SK-N-SH (cell line): ENCODE measurements around the gene NID1. TPM values are rescaled to one million over a fixed set of nuclear protein-coding genes. Genes with fewer than 3 reads are reported as not detected.

Experiments
- CTCF ChIA-PET: fragments of 300-600, 350-600 bp; formaldehyde crosslinking; extraction: SDS; loops from one replicate; lab custom pipeline; 2021; lab: Yijun Ruan, JAX
- POLR2A ChIA-PET: fragments of 350-600 bp; sonication (Branson Sonifier 250); formaldehyde crosslinking; extraction: SDS; loops from one replicate; lab custom pipeline; 2020; ENCODE audit warnings: antibody characterized with exemption, inconsistent platforms; lab: Yijun Ruan, JAX
- DNase-seq: peaks from one replicate; pipeline ENCODE4 v3.0.0; 2012
- H2AFZ ChIP-seq: fragments of 200-600 bp; sonication (generic); 2 replicates; pipeline ENCODE4 v1.8.1; 2016; ENCODE audit warnings: antibody characterized with exemption, mild to moderate bottlenecking, low read depth
- H3F3A ChIP-seq: fragments of 200-600 bp; sonication (generic); replicated peaks from 2 replicates; pipeline ENCODE3; 2016; ENCODE audit warnings: antibody characterized with exemption, mild to moderate bottlenecking; ENCODE audit not compliant: insufficient read depth
- H3K27ac ChIP-seq, 2 experiments: fragments of 200-500 bp in 1 of 2; fragments of 200-600 bp in 1 of 2; sonication (Bioruptor generic) in 1 of 2; sonication (generic), shearing (Covaris generic) in 1 of 2; 2 replicates each; pipeline versions ENCODE4 v1.5.1 to v1.6.1; 2014 to 2016; ENCODE audit warnings: low read depth in 2 of 2, inconsistent platforms in 1 of 2, low read length in 1 of 2, mild to moderate bottlenecking in 1 of 2, mixed read lengths in 1 of 2
- H3K27me3 ChIP-seq: fragments of 200-600 bp; sonication (generic), shearing (Covaris generic); 2 replicates; pipeline ENCODE4 v1.6.1; 2016; ENCODE audit warnings: mixed run types; ENCODE audit not compliant: insufficient read depth
- H3K36me3 ChIP-seq, 2 experiments: fragments of 200-500 bp in 1 of 2; fragments of 200-600 bp in 1 of 2; sonication (Bioruptor generic) in 1 of 2; sonication (generic) in 1 of 2; replicated peaks in 1 of 2; 2 replicates each; pipeline versions ENCODE3 to v1.5.1; 2014 to 2016; ENCODE audit warnings: low read length in 1 of 2, mild to moderate bottlenecking in 1 of 2; ENCODE audit not compliant: insufficient read depth in 2 of 2, control insufficient read depth in 1 of 2
- H3K4me1 ChIP-seq, 2 experiments: fragments of 200-500 bp in 1 of 2; fragments of 200-600 bp in 1 of 2; sonication (Bioruptor generic) in 1 of 2; sonication (generic), shearing (Covaris generic) in 1 of 2; 2 replicates each; pipeline versions ENCODE4 v1.5.1 to v1.6.1; 2014 to 2016; ENCODE audit warnings: low read depth in 1 of 2, low read length in 1 of 2, mixed run types in 1 of 2; ENCODE audit not compliant: insufficient read depth in 2 of 2, control insufficient read depth in 1 of 2
- H3K4me2 ChIP-seq: fragments of 200-600 bp; sonication (generic), shearing (Covaris generic); 2 replicates; pipeline ENCODE4 v1.6.1; 2017; ENCODE audit warnings: mixed run types
- H3K4me3 ChIP-seq, 2 experiments: fragments of 200-500 bp in 1 of 2; fragments of 200-600 bp in 1 of 2; sonication (Bioruptor generic) in 1 of 2; sonication (generic), shearing (Covaris generic) in 1 of 2; 2 replicates each; pipeline versions ENCODE4 v1.5.1 to v1.8.1; 2014 to 2016; ENCODE audit warnings: low read depth in 2 of 2, inconsistent platforms in 1 of 2, low read length in 1 of 2, mild to moderate bottlenecking in 1 of 2, mixed read lengths in 1 of 2, moderate library complexity in 1 of 2
- H3K79me2 ChIP-seq: fragments of 200-600 bp; sonication (generic); 2 replicates; pipeline ENCODE4 v1.8.1; 2017; ENCODE audit warnings: mild to moderate bottlenecking; ENCODE audit not compliant: insufficient read depth
- H3K9ac ChIP-seq: fragments of 200-600 bp; sonication (generic); 2 replicates; pipeline ENCODE4 v1.6.1; 2017; ENCODE audit warnings: mixed run types
- H3K9me2 ChIP-seq: fragments of 200-600 bp; sonication (generic); 2 replicates; pipeline ENCODE4 v1.6.1; 2017; ENCODE audit warnings: mixed run types
- H3K9me3 ChIP-seq: fragments of 200-600 bp; sonication (generic); 2 replicates; pipeline ENCODE4 v1.6.1; 2017; ENCODE audit warnings: mixed run types, mild to moderate bottlenecking, moderate library complexity
- H4K20me1 ChIP-seq: fragments of 200-600 bp; sonication (generic); 2 replicates; pipeline ENCODE4 v1.6.1; 2017; ENCODE audit warnings: mild to moderate bottlenecking, mixed run types; ENCODE audit not compliant: insufficient read depth
- CHD2 ChIP-seq: fragments of 150-350 bp; IDR thresholded peaks from 2 replicates; pipeline ENCODE4 v1.6.1; 2018; ENCODE audit warnings: low read length; ENCODE audit not compliant: partially characterized antibody
- ELF1 ChIP-seq: IDR thresholded peaks from 2 replicates; pipeline ENCODE4 v1.4.0; 2012
- FOXJ3 ChIP-seq: sonication (generic); formaldehyde crosslinking; IDR thresholded peaks from 2 replicates; pipeline ENCODE4 v1.5.1; 2020; ENCODE audit warnings: mild to moderate bottlenecking, missing genetic modification reagents
- GABPA ChIP-seq: IDR thresholded peaks from 2 replicates; pipeline ENCODE4 v1.4.0; 2012; ENCODE audit warnings: low read depth, mild to moderate bottlenecking
- NRF1 ChIP-seq: IDR thresholded peaks from 2 replicates; pipeline ENCODE4 v1.6.1; 2012; ENCODE audit warnings: low read depth, mild to moderate bottlenecking, low read length
- POLR2AphosphoS5 ChIP-seq: IDR thresholded peaks from 2 replicates; pipeline ENCODE4 v1.6.1; 2012; ENCODE audit warnings: low read depth, low read length
- REST ChIP-seq: IDR thresholded peaks from 2 replicates; pipeline ENCODE4 v1.6.1; 2012; ENCODE audit warnings: mild to moderate bottlenecking, low read depth, low read length, moderate library complexity
- RFX5 ChIP-seq: IDR thresholded peaks from 2 replicates; pipeline ENCODE4 v1.6.1; 2012; ENCODE audit warnings: mild to moderate bottlenecking, improper control_type of control experiment, low read length
- YY1 ChIP-seq: IDR thresholded peaks from 2 replicates; pipeline ENCODE4 v1.4.0; 2012; ENCODE audit warnings: low read depth, mild to moderate bottlenecking
- WGBS: methylation state at CpG from one replicate; pipeline ENCODE4 v1.1.6; 2017; ENCODE audit warnings: low lambda C conversion rate; 5-methylcytosine and 5-hydroxymethylcytosine counted together
- polyA plus RNA-seq, 3 experiments: library from polyadenylated mRNA; depleted of rRNA; stranded (reverse); fragments of >200 nt; gene quantifications; 2 replicates each; pipeline ENCODE4 v1.2.3, GENCODE V29; 2012
- TF ChIP-seq, protein P1 (sequence below): fragments of 200-600 bp; sonication (generic); IDR thresholded peaks from 2 replicates; pipeline ENCODE4 v1.6.1; 2017; ENCODE audit warnings: antibody characterized with exemption, mild to moderate bottlenecking, moderate library complexity
- TF ChIP-seq, protein P2 (sequence below): IDR thresholded peaks from 2 replicates; pipeline ENCODE4 v1.4.0; 2012; ENCODE audit warnings: low read depth, borderline replicate concordance

Gene NID1
- polyA plus RNA-seq, 1 of the 3 experiments (the other 2 are of a cell fraction), result 74.3 TPM

- no peak for DNase-seq
- Histone ChIP-seq H4K20me1 (no peaks in the 10 kb centered on the region), H3F3A (peaks cover 3% of the 10 kb centered on the region), H3K4me1 (no peaks in the 10 kb centered on the region), H3K27ac (no peak overlapping the region), H3K9ac (no peak overlapping the region), H2AFZ (no peak overlapping the region), H3K9me2 (no peaks in the 10 kb centered on the region), H3K4me3 (no peak overlapping the region), H3K27me3 (no peaks in the 10 kb centered on the region), H3K9me3 (no peaks in the 10 kb centered on the region), H3K36me3 (no peaks in the 10 kb centered on the region), H3K79me2 (no peaks in the 10 kb centered on the region), H3K4me2 (no peak overlapping the region)
- CTCF ChIA-PET, result interaction anchor here (0.5 to 2.3 kb wide), 3 partner anchors 15 to 33 kb away, joined by 3 to 10 read pairs (median 4); no protein-coding TSS in a partner anchor
- WGBS, result 87% methylated on average over 7 of the region's 7 CpGs
- no peak for TF ChIP-seq YY1
- no peak for TF ChIP-seq REST
- TF ChIP-seq, protein P1, sequence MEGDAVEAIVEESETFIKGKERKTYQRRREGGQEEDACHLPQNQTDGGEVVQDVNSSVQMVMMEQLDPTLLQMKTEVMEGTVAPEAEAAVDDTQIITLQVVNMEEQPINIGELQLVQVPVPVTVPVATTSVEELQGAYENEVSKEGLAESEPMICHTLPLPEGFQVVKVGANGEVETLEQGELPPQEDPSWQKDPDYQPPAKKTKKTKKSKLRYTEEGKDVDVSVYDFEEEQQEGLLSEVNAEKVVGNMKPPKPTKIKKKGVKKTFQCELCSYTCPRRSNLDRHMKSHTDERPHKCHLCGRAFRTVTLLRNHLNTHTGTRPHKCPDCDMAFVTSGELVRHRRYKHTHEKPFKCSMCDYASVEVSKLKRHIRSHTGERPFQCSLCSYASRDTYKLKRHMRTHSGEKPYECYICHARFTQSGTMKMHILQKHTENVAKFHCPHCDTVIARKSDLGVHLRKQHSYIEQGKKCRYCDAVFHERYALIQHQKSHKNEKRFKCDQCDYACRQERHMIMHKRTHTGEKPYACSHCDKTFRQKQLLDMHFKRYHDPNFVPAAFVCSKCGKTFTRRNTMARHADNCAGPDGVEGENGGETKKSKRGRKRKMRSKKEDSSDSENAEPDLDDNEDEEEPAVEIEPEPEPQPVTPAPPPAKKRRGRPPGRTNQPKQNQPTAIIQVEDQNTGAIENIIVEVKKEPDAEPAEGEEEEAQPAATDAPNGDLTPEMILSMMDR, result no peak
- no peak for TF ChIP-seq FOXJ3
- no peak for TF ChIP-seq POLR2AphosphoS5
- TF ChIP-seq, protein P2, sequence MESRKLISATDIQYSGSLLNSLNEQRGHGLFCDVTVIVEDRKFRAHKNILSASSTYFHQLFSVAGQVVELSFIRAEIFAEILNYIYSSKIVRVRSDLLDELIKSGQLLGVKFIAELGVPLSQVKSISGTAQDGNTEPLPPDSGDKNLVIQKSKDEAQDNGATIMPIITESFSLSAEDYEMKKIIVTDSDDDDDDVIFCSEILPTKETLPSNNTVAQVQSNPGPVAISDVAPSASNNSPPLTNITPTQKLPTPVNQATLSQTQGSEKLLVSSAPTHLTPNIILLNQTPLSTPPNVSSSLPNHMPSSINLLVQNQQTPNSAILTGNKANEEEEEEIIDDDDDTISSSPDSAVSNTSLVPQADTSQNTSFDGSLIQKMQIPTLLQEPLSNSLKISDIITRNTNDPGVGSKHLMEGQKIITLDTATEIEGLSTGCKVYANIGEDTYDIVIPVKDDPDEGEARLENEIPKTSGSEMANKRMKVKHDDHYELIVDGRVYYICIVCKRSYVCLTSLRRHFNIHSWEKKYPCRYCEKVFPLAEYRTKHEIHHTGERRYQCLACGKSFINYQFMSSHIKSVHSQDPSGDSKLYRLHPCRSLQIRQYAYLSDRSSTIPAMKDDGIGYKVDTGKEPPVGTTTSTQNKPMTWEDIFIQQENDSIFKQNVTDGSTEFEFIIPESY, result no peak
- no peak for TF ChIP-seq NRF1
- no peak for TF ChIP-seq CHD2
- no peak for TF ChIP-seq GABPA
- no peak for TF ChIP-seq ELF1
- TF ChIP-seq RFX5, result no peak
- POLR2A ChIA-PET, result no interaction called here
Measured at GRCh38 chr1:235938709-235939479, 126.0 kb downstream of the NID1 start.
